ENCODE measurements around the gene MAT1A.

The MAT1A gene

GRCh38 chr10:80281784-80282765 lies 7.4 kb downstream of the MAT1A start:
- DNase-seq = no peak

- DNase-seq = no peak
These were observed 8.2 kb downstream of the MAT1A start for GRCh38 chr10:80281292-80281691.

GRCh38 chr10:80280071-80280800 lies 9.2 kb downstream of the MAT1A start:
- no peak for DNase-seq

- DNase-seq = no peak
These were observed 10.3 kb downstream of the MAT1A start for GRCh38 chr10:80279146-80279545.

- DNase-seq = no peak
These were observed 11.0 kb downstream of the MAT1A start for GRCh38 chr10:80278480-80278879.

GRCh38 chr10:80277567-80278250 lies 11.7 kb downstream of the MAT1A start:
- DNase-seq = no peak

GRCh38 chr10:80277016-80277415 lies 12.4 kb downstream of the MAT1A start:
- DNase-seq = no peak

- no peak for DNase-seq
These were observed 13.1 kb downstream of the MAT1A start for GRCh38 chr10:80276335-80276734.

GRCh38 chr10:80275756-80276155 lies 13.7 kb downstream of the MAT1A start:
- DNase-seq = no peak

GRCh38 chr10:80275135-80275498 lies 14.3 kb downstream of the MAT1A start:
- no peak for DNase-seq

- no peak for DNase-seq
These were observed 14.9 kb downstream of the MAT1A start for GRCh38 chr10:80274396-80275134.

GRCh38 chr10:80273523-80274170 lies 15.8 kb downstream of the MAT1A start:
- DNase-seq = no peak

GRCh38 chr10:80272793-80273522 lies 16.5 kb downstream of the MAT1A start:
- DNase-seq = no peak

GRCh38 chr10:80271416-80271815 lies 18.0 kb downstream of the MAT1A start:
- no peak for DNase-seq

- no peak for DNase-seq
These were observed 18.6 kb downstream of the MAT1A start for GRCh38 chr10:80270887-80271286.

- no peak for DNase-seq
These were observed 20.4 kb downstream of the MAT1A start for GRCh38 chr10:80268938-80269588.

GRCh38 chr10:80268266-80268665 lies 21.2 kb downstream of the MAT1A start:
- DNase-seq = no peak

- no peak for DNase-seq
These were observed 23.0 kb downstream of the MAT1A start for GRCh38 chr10:80266513-80266863.

- no peak for DNase-seq
These were observed 23.5 kb downstream of the MAT1A start for GRCh38 chr10:80265740-80266512.
